HAP-1 (cell line): Measurements from ENCODE around the gene CHRNB4.

Experiments used
- DNase-seq, 2 experiments: peaks; one replicate each; pipeline ENCODE4 v3.0.0-alpha.2; 2016 to 2020; ENCODE audit warnings: low spot score in 2 of 2
- H3K27me3 ChIP-seq: fragments of 250-450 bp; sonication (Bioruptor Pico); 2 replicates; pipeline ENCODE4 v1.5.1; 2020; ENCODE audit warnings: low read depth, mild to moderate bottlenecking, moderate library complexity
- H3K36me3 ChIP-seq: fragments of 250-450 bp; sonication (Bioruptor Pico); replicated peaks from 2 replicates; pipeline ENCODE4 v1.5.1; 2020; ENCODE audit warnings: mild to moderate bottlenecking
- H3K4me1 ChIP-seq: fragments of 250-450 bp; sonication (Bioruptor Pico); 2 replicates; pipeline ENCODE4 v1.5.1; 2020; ENCODE audit warnings: mild to moderate bottlenecking
- H3K4me3 ChIP-seq: fragments of 250-450 bp; sonication (Bioruptor Pico); 2 replicates; pipeline ENCODE4 v1.5.1; 2020; ENCODE audit warnings: mild to moderate bottlenecking, moderate library complexity
- H3K9me3 ChIP-seq: fragments of 250-450 bp; sonication (Bioruptor Pico); 2 replicates; pipeline ENCODE4 v1.5.1; 2020; ENCODE audit warnings: mild to moderate bottlenecking, moderate library complexity
- in situ Hi-C: fragments of 300-500 bp; cut with MboI; formaldehyde crosslinking; loops from 3 replicates; pipeline ENCODE4 v1.14.3; 2020; ENCODE audit warnings: low sequenced_read_pairs, inconsistent platforms, mixed read lengths

The CHRNB4 gene

GRCh38 chr15:78605680-78606079, 35.3 kb downstream of the CHRNB4 start:
- Histone ChIP-seq H3K27me3 (peaks cover 7% of the 10 kb centered on the region; the same call in 1 of the 2 replicates), H3K36me3 (no peaks in the 10 kb centered on the region), H3K4me3 (no peak overlapping the region), H3K4me1 (no peaks in the 10 kb centered on the region), H3K9me3 (peaks cover 12% of the 10 kb centered on the region)
- DNase-seq = no peak
- in situ Hi-C loops = no loop called here

- in situ Hi-C loops = no loop called here
- Histone ChIP-seq H3K4me1 (no peaks in the 10 kb centered on the region), H3K27me3 (peaks cover 7% of the 10 kb centered on the region; the same call in 1 of the 2 replicates), H3K4me3 (no peak overlapping the region), H3K36me3 (0 out of 2 replicates have a peak, but pooled peaks cover under 1% of the 10 kb centered on the region), H3K9me3 (peaks cover 12% of the 10 kb centered on the region)
- no peak for DNase-seq
Observed at GRCh38 chr15:78605201-78605600, 35.8 kb downstream of the CHRNB4 start.

GRCh38 chr15:78604420-78604819, 36.6 kb downstream of the CHRNB4 start:
- peaks cover 8% of the 10 kb centered on the region for H3K9me3 ChIP-seq
- no peak for DNase-seq
- in situ Hi-C loops = no loop called here
- no peak overlapping the region for H3K4me3 ChIP-seq
- no peaks in the 10 kb centered on the region for H3K4me1 ChIP-seq
- H3K27me3 ChIP-seq = peaks cover 3% of the 10 kb centered on the region; the same call in 1 of the 2 replicates
- 0 out of 2 replicates have a peak, but pooled peaks cover 3% of the 10 kb centered on the region for H3K36me3 ChIP-seq

GRCh38 chr15:78603467-78603866, 37.5 kb downstream of the CHRNB4 start:
- in situ Hi-C loops = no loop called here
- H3K9me3 ChIP-seq = no peaks in the 10 kb centered on the region; the same call in 1 of the 2 replicates
- H3K4me3 ChIP-seq = no peak overlapping the region
- H3K36me3 ChIP-seq = 0 out of 2 replicates have a peak, but pooled peaks cover 3% of the 10 kb centered on the region
- no peak for DNase-seq
- no peaks in the 10 kb centered on the region; the same call in 1 of the 2 replicates for H3K27me3 ChIP-seq
- no peaks in the 10 kb centered on the region for H3K4me1 ChIP-seq

GRCh38 chr15:78599189-78599588, 41.8 kb downstream of the CHRNB4 start:
- Histone ChIP-seq H3K4me1 (no peaks in the 10 kb centered on the region), H3K9me3 (no peaks in the 10 kb centered on the region), H3K4me3 (no peak overlapping the region), H3K27me3 (no peaks in the 10 kb centered on the region), H3K36me3 (peaks cover 3% of the 10 kb centered on the region; the same call in 1 of the 2 replicates)
- DNase-seq = no peak
- in situ Hi-C loops = no loop called here

GRCh38 chr15:78598348-78598747, 42.7 kb downstream of the CHRNB4 start:
- Histone ChIP-seq H3K27me3 (no peaks in the 10 kb centered on the region), H3K9me3 (no peaks in the 10 kb centered on the region), H3K36me3 (peaks cover 4% of the 10 kb centered on the region), H3K4me3 (no peak overlapping the region), H3K4me1 (no peaks in the 10 kb centered on the region)
- no peak for DNase-seq
- in situ Hi-C loops = no loop called here

GRCh38 chr15:78597583-78597982, 43.4 kb downstream of the CHRNB4 start:
- no peak overlapping the region for H3K4me3 ChIP-seq
- DNase-seq = no peak
- H3K27me3 ChIP-seq = no peaks in the 10 kb centered on the region
- H3K4me1 ChIP-seq = no peaks in the 10 kb centered on the region
- in situ Hi-C loops = no loop called here
- peaks cover 8% of the 10 kb centered on the region for H3K36me3 ChIP-seq
- H3K9me3 ChIP-seq = no peaks in the 10 kb centered on the region

- Histone ChIP-seq H3K9me3 (no peaks in the 10 kb centered on the region), H3K4me1 (peaks cover 18% of the 10 kb centered on the region), H3K36me3 (no peaks in the 10 kb centered on the region), H3K4me3 (no peak overlapping the region), H3K27me3 (no peaks in the 10 kb centered on the region)
- no peak for DNase-seq
- in situ Hi-C loops = no loop called here
Observed at GRCh38 chr15:78574944-78575343, 66.1 kb downstream of the CHRNB4 start.
